NCI-H187 treated with DMSO at 0.1 percent for 48 hours (cell line): Measurements from ENCODE around the gene GABRA4.

ENCODE experiments used
- DNase-seq: peaks from one replicate; lab custom pipeline; 2025; lab: John Stamatoyannopoulos, UW

GABRA4 gene

DNA sequence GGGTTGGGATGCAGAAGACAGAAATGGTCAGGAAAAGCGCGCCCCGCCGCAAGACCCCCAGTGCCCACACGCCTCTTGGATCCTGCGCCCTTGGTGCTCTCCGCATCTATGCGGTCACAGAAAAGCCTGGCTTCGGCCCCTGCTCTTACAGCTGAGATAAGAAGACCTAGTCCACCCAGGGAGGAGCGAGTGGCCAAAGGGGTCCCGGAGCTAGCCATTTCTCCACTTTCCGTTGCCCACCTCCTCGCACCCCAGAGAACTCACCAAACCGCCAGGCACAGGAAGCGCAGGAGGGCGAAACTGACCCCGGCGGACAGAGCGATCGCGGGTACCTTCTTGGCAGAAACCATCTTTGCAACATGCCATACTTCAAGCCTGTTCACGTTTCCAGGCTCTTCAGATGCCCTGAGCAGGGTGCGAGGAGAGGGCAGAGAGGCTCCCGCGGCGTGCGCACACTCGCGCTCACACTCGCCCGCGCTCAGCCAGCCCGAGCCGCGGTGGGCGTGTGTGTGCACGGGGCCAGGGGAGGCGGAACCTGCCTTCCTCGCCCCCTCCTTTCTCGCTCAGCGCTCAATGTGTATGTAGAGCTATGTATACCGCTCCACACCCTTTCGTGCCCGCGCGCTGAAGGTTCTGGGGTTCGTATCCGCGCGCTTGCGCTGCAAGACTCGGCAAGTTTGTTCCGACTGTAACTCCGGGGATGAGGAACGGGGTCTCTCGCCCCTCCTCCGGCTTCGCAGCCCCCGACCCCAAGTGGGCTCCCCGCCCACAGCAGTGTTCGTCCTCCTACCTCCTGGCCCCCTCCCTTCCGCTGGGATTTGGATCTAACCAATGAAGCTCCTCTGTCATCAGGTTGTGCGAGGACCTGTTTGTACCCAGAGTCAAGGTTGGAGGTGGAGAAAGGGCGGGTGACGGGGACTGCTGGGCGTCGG is at the start of gene GABRA4:
GABRA4 (minus strand) TSS at position 507 of the 932 bp plus-strand sequence; CDS start at position 350, 157 bp downstream.
- no peak for DNase-seq

DNA sequence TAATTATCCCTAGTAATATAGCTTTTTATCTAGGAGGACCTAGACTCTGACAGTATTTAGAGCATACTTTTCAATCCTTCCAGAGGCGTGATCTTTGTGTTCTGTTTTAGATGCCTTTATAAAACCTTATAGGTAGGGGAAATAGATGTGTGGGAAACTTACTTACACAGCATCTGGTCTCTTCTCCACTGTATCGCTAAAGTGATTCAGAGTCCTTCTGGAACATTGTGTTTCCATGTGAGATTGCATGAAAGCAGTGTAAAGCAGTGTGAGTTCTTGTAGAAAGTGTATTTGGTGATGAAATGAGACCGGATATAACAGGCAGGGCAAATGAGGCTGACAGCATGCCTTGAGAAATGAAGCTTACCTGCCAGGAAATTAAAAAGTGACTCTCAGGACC is 47.4 kb upstream of the GABRA4 start:
- no peak for DNase-seq

DNA sequence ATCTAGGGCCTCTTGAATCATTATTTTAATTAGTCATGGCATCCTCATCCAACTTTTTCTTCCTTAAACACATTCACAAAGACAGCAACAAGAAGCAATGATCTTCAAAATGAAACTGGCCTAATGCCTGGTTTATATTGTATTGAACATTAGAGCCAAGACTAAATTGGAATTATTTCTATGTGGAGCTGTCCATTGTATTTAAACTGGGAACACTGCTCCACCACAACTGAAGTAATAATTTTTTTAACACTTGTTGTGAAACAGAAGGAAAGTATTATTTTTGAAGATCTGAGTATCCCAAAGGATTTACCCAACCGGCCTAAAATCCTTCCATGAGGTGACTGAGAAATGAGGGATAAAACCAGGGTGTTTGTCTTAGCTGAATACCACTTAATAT is 44.9 kb upstream of the GABRA4 start:
- DNase-seq, result no peak

DNA sequence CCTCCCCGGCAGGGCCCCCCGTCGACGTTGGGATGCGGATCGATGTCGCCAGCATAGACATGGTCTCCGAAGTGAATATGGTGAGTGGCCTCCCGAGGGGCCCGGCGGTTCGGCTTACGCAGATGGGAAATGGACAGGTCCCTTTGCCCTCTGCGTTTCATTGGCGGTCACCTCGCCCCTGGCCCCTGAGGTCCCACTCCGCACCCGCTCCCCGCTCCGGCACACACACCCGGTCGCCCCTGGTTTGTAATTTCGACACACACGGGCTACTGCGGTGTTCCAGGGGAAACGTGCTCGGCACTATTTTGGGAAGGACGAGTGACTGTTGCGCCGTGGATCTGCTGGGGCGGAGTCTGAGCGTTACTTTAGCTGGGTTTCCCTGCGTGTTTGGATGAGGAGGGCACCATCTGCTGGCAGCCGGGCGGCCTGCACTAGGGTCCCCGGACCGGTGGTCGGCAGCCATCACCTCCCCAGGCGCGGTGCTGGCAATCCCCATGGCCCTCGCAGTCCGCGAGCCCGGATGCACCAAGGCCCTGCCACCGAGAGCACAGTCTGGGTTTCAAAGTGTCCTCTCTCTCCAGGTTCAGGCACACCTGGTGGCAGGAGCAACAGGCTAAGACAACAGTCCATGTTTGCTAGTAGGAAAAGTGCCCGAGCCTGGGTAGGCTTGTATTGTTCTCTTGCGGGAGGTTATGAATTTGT is 39.2 kb upstream of the GABRA4 start:
- no peak for DNase-seq

DNA sequence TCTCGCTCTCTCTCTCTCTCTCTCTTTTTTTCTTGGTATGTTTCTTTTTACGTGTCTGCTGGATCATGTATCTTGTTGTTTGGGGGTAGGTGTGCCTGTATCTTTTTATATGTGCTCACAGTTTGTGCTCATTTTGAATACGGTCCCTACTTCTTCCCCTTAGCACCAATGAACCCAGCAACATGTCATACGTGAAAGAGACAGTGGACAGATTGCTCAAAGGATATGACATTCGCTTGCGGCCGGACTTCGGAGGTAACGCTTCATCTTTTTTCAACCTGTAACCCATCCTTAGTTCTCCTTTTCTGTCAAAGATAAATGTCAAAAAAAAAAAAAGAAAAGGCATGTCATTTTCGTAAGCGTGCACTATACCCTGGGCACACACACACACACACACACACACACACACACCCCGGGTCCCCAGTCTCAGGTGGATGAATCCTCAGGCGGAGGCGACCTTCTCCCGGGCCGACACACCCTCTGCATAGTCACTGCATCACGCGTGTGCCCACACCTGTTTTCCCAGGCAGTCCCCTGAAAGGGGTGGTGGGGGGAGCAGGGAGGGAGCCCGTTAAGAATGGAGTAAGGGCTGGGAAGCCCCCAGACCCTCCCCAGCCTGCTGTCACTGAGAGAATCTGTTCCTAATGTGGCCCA is 38.5 kb upstream of the GABRA4 start:
- no peak for DNase-seq

DNA sequence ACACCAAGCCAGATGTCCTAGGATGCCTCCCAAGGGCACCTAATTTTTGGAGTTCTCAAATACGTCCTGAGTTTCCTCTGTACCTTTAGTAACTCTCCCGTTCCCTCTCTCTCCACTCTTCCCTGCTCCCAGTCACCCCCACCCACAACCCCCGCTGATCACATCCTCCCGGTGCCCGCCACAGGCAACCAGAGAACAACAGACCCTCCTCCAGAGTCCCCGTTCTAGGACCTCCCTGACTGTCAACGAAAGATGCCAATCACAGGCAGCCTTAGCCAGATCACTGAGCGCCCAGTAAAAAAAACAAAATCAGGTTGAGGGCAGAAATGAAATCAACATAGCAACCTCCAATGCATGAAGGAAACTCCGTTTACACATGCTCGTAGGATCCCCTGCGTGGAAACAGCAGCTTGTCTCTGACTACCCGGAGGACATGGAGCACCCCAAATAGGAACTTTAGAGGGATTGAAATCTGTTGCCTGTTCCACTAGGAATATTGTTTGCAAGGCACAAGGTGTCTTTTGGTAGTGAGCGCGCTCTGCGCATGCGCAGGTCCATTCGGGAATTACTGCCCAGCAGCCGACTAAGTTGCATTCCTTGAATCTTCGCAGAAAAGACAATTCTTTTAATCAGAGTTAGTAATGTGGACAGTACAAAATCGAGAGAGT is 37.8 kb upstream of the GABRA4 start, which contains the start of gene GABRB1:
GABRB1 (plus strand) TSS at position 557 of the 668 bp plus-strand sequence.
- no peak for DNase-seq

DNA sequence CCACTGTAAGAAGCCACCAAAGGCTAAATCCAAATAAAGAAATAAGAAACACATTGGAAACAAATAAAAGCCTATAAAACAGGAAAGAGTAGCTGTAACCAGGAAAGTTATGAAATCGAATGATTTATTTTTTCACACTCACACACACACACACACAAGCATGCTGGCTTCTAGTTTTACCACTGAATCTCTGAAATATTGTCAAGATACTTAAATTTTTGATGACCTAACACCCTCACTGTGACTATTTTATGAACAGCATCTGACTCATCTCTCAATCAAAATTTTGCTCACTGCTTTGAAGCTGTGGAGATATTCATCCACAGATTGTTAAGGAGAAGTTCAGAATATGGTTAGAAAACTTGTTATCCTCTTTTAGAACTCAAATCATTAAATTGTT is 24.1 kb upstream of the GABRA4 start:
- no peak for DNase-seq

DNA sequence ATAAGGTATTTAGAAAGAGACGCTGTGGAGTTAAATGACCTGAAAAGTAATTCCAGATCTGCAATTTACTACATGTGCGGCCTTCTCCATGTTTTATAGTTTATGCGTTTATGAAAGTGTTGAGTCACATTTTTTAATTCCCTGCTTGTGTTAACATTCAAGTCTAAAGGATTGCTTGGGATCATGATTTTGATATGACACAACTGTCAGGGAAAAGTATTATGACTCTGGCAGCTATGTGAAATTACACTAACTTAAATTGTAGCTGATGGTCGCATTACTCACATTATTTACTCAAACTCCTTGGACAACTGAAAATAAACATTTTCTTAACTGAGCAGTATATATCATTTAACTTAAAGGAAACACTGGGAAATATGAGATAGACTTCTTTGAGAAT is 23.7 kb upstream of the GABRA4 start:
- DNase-seq, result no peak

DNA sequence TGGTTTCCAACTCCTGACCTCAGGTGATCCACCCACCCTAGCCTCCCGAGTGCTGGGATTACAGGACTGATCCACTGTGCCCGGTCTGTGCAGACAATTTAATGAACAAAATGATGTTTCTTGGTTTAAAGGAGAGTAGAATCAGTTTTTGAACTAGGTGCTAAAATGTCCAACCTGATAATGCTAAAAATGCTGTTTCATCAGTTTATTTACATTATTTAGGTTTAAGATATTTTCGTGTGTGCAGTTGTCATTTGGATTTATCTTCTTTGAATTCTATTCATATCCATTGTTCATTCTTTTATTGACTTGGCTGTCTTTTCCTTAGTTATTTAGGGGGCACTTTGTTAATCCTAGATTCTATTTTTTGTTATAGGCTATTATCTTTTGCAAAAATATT is 20.0 kb upstream of the GABRA4 start:
- no peak for DNase-seq

DNA sequence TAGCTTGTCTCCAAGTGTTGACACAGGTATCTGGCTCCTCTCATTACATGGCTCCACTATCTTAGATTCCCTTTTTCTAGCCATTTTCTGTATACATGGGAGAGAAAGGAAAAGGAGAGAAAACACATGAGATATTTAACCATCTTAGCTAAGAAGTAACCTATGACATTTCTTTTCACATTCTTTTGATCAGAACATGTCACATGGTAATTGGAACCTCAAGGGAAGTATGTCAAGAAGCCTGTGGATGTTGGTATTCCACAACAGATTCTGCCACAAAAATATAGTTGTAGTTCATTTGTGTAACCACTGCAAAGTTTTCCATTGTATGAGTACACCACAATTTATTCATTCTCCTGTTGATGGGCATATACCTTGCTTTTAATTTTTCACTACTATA is 19.3 kb upstream of the GABRA4 start:
- DNase-seq, result no peak

DNA sequence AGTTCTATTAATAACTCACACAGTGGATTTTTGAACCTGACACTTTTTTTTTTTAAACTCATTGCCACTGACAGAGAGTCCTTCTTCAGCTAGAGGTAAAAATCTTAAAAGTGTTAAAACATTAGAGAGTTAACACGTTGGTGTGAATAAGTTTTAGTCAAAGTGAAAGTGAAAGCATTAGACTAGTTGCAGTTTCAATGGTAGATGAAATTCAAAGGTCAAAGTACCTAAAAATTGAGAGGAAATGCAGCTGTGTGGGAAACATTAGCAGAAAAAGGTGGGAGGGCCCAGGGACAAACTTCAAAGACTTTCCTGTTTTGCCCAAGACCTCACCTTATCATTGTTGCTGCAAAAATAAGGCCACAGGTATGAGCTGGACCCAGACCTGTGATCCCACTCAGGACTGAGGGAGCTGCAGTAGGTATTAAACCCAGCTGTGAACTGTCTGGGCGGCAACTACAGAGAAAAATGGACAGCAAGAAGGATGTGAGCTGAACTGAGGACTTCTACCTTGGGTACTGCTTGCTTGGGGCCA is 17.6 kb upstream of the GABRA4 start:
- no peak for DNase-seq

DNA sequence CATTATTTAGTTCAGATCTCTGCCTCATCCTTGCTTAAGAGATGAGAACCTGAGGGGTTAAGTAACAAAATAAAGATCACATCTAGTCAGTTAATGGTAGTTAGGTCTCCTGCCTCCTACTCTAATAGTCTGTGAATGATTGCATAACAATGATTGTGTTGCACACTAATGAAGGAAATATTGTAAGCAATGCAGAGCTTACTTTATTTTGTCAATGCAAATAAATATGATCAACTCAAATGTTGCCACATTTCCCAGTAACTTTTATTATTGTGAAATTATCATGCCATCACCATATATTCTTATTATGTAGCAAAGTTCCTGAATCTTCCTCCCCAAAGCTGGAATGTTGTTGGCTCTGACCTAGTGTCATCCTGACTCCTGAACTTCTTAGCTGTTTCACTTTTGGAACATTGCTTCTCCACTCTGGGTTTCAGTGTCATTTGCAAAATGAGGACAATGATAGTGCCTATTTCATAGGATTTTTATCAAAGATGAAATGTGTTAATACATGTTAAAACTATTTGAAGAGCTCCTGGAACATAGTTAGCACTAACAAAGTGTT is 17.0 kb upstream of the GABRA4 start:
- no peak for DNase-seq

DNA sequence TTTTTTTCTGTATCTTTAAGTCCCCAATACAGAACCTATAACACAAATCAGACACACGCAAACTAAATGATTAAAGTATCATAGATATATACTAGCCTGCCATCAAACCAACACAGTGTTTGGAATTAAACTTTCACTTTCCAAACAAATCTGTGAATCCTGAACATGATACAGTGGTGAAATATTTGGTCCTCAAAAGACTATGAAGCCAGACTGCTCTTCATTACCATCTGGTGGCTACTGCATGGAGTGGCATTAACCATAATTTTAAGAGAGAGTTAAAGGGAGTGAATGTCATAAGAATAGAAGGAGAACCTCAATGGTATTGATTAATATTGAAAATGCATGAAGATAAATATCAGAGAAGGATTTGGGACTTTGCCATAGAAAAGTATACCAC is 9.2 kb upstream of the GABRA4 start:
- DNase-seq, result no peak

DNA sequence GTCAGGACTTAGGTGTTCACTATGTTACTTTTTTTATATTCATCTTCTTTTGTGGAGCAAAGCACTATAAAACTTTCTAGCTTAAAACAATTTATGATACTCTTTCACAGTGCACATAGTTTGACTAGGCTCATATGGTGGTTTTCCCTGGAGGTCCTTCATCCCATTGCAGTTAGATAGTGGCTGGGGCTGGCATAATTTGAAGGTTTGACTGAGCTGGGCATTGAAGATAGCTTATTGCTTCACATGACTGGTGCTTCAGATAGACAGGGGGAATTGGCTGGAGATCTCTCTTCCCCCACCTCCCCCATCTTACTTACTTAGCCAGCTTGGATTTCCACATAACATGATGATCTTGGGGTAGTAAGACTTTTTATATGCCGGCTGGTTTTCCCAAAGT is 7.0 kb upstream of the GABRA4 start:
- DNase-seq, result no peak

DNA sequence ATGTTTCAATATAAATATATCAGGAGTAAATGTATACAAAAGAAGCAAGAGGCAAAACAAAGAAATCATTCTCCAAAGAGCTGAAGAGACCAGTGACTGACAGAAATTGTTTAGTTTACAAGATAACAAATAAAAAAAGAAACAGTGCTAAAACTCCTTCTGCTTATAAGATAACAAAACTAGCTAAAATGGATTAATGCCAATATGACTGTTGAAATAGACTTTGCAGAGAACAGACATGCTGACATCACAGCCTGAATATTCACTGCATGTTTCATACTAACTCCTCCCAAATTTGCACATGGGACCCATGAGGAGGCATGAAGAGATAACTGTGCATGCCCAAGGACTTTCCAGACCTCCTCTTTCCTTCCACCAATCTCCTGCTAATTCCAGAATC is 6.2 kb upstream of the GABRA4 start:
- no peak for DNase-seq

DNA sequence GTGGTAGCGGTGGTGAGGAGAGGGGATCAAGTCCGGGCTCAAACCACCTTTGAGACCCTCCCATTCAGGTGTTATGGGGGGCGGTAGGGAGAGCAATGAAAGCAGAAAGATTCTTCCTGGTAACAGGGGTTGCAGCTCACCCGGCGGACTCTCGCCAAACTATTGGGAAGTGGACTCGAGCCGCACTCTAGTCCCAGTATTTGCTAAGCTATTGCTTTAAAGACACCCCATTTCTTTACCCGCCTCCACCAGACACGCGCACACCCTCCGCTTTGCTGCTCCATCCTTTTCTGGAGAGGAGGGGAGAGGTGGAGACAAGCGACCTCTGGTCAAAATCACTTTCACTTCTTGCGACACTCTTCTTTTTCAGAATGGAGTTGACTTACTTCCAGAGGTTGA is 625 bp upstream of the GABRA4 start:
- DNase-seq, result no peak

DNA sequence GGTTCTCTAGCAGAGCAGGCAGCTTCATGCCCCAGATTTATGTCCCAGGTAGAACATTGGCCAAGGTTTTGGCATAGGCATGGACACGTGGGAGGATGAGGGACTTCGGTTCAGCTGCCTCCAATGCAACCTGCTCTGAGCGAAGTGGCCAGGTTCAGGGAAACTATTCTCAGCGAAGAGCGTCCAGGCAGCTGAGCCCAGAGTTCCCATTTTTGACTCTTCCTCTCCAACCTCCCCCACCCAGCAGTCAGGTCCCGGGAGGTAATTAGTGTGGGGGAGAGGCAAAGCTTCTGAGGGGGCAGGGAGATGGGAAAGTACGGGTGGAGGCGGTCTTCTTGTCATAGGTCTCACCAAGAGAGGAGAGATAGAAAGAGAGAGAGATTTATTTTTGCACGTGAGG is 1.0 kb downstream of the GABRA4 start:
- DNase-seq, result no peak

DNA sequence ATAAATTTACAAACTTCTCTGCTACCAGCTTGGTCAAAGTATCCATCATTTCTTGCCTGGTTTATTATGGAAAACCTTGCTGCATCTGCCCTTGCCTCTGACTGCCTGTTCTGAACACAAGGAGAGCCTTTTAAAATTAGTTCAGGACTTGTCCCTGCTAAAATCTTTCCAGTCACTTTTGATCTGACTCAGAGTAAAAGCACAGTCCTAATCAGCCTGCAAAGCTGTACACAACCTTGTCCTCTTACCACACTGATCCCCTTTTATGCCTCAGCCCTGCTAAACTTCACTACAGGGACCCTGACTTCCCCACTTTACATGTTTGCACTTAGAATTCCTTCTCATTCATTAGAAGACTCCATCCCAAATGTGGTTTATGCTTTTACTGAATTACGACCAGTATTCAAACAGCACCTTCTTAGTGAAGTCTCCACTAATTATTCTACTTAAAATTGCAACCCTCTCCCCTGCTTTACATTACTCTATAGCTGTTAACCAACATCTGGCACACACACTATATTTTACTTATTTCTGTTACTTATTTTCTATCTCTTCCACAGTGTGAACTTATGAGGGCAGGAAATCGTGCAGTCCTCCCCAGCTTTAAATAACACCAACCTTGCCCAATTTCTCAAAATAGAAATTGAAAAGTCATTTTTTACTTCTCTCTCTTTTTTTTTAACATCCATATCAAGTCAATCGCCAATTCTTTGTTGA is 6.3 kb downstream of the GABRA4 start:
- DNase-seq, result no peak

DNA sequence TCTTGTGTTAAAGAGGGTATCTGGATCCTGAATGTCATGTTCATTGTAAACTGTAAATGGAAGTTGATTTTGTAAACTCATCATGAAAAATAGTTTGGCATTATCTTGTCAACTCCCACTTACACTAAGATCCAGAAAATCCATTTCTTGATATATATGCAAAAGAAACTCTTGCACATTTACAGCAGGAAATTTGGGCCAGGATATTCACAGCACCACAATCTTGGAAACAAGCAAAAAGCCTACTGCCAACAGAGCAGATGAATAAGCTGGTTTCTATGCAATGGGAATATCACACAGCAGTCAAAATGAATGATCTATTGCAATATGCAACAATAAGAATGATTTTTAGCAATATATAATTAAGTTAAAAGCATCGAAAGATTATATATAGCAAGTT is 8.6 kb downstream of the GABRA4 start:
- DNase-seq, result no peak

DNA sequence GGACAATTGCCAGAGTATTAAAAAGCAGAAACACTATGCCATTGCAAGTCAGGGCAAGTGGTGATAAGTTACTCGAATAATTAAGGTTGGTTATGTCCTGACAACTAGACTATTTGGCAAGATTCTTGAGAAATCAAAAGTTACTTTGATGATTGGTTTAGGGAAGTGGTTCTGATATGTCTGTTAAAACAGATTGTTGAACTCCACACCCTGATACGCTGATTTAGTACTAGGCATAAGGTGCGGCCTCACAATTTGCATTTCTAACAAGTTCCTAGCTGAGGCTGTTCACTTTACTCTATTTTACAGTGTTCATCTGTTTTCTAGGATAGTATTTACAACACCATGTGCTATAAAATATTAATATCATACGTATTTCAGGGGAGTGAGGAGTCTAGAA is 12.5 kb downstream of the GABRA4 start:
- no peak for DNase-seq

DNA sequence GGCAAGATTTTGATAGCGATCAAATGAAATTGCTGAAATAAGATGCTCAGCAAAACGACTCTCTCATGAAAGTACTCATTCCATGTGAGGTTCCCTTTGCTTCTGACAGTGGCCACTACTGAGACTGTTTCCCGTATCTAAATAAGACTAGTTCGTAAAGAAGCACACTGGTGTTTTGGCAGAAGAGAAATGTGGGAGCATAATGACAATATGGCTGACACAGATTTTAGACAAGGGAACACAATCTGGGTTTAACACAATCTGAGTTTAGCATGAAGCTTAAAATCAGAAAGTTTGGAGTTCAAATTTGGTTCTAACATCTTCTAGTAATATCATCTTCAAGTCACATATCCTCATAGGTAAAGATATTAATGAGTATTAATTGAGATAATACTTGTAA is 13.7 kb downstream of the GABRA4 start:
- no peak for DNase-seq
